PC-9 (cell line): Measurements from ENCODE around the gene SORT1.

Experiments
- EZH2 ChIP-seq: fragments of 200-600 bp; sonication (generic); IDR thresholded peaks from 2 replicates; pipeline ENCODE4 v1.8.0; 2017; ENCODE audit warnings: antibody characterized with exemption, low read depth
- TF ChIP-seq, protein P1 (sequence below): fragments of 200-600 bp; sonication (generic); conservative IDR thresholded peaks from 2 replicates; pipeline ENCODE4 v1.6.1; 2017; ENCODE audit warnings: mixed run types, antibody characterized with exemption, mild to moderate bottlenecking, moderate library complexity

DNA sequence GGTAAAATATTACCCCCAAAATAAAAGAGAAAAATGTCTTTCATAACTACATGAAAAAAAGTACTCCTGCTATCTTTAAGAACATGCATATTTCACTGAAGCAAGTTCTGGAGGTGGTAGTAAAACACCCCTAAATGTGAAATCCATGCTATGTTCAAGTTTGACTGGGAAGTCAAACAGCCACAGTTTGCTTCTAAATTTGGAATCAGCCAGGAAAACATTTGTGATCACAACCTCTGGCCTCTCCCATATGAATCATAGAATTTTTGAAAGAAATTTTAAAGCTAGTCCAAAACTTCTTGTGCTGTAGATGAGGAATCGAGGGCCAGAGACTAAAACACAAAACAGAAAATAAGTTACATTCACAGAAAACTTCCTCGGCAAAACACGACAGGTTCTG lies 6.6 kb downstream of the SORT1 start:
- TF ChIP-seq, protein P1, sequence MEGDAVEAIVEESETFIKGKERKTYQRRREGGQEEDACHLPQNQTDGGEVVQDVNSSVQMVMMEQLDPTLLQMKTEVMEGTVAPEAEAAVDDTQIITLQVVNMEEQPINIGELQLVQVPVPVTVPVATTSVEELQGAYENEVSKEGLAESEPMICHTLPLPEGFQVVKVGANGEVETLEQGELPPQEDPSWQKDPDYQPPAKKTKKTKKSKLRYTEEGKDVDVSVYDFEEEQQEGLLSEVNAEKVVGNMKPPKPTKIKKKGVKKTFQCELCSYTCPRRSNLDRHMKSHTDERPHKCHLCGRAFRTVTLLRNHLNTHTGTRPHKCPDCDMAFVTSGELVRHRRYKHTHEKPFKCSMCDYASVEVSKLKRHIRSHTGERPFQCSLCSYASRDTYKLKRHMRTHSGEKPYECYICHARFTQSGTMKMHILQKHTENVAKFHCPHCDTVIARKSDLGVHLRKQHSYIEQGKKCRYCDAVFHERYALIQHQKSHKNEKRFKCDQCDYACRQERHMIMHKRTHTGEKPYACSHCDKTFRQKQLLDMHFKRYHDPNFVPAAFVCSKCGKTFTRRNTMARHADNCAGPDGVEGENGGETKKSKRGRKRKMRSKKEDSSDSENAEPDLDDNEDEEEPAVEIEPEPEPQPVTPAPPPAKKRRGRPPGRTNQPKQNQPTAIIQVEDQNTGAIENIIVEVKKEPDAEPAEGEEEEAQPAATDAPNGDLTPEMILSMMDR = no peak
- no peak for TF ChIP-seq EZH2
